ENCODE measurements around the gene AQP12A. TPM values are rescaled to one million over a fixed set of nuclear protein-coding genes. Genes with fewer than 3 reads are reported as not detected.
"Not testable (repeated sequence)": the region's sequence is repeated elsewhere in the genome, so short reads cannot be mapped to it uniquely, and the experiment has no call there.

The AQP12A gene
- total and polyA plus RNA-seq, 11 donors: not detected

- 82 to 91% (median 88%) methylated on average over 6 to 14 of the region's 14 CpGs for WGBS, 4 donors
- intact Hi-C loops (cut with DNase I): no loop called here
- Histone ChIP-seq H3K9me3 (no peaks in the 10 kb centered on the region), H3K27ac (no peak overlapping the region), H3K4me3 (no peak overlapping the region), H3K4me1 (no peaks in the 10 kb centered on the region), H3K36me3 (no peaks in the 10 kb centered on the region), H3K27me3 (no peaks in the 10 kb centered on the region)
- DNase-seq: no peak
- ATAC-seq: no peak
- no peak for TF ChIP-seq POLR2A (IDR thresholded peaks at IDR 0.05)
- TF ChIP-seq, protein P1, sequence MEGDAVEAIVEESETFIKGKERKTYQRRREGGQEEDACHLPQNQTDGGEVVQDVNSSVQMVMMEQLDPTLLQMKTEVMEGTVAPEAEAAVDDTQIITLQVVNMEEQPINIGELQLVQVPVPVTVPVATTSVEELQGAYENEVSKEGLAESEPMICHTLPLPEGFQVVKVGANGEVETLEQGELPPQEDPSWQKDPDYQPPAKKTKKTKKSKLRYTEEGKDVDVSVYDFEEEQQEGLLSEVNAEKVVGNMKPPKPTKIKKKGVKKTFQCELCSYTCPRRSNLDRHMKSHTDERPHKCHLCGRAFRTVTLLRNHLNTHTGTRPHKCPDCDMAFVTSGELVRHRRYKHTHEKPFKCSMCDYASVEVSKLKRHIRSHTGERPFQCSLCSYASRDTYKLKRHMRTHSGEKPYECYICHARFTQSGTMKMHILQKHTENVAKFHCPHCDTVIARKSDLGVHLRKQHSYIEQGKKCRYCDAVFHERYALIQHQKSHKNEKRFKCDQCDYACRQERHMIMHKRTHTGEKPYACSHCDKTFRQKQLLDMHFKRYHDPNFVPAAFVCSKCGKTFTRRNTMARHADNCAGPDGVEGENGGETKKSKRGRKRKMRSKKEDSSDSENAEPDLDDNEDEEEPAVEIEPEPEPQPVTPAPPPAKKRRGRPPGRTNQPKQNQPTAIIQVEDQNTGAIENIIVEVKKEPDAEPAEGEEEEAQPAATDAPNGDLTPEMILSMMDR (IDR thresholded peaks at IDR 0.05): no peak
Measured at GRCh38 chr2:240687741-240688552, 3.7 kb upstream of the AQP12A start.

DNA sequence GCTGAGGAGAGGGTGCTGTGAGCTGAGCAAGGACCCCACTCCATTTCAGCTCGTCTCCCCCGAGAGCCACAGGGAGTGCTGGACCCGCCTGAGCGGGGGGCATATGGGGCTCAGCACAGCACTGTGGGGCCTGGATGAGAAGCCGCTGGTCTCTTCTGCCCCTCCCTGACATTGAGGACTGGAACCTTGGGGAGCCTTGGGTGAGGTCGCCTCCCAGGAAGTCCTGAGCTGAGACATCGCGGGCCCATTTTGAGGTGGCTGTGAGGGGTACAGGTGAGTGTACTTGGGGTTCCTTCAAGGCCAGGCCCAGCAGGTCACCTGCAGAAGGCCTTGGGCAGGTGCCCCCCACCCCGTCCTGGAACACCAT lies 3.1 kb upstream of the AQP12A start:
- WGBS, 4 donors: 86 to 92% (median 90%) methylated on average over 7 to 9 of the region's 9 CpGs
- no peaks in the 10 kb centered on the region for H3K36me3 ChIP-seq
- intact Hi-C loops (cut with DNase I): no loop called here
- TF ChIP-seq POLR2A (IDR thresholded peaks at IDR 0.05): no peak
- TF ChIP-seq, protein P1 (IDR thresholded peaks at IDR 0.05): no peak
- H3K9me3 ChIP-seq: no peaks in the 10 kb centered on the region
- DNase-seq (no peak), ATAC-seq (no peak)
- H3K4me1 ChIP-seq: no peaks in the 10 kb centered on the region
- no peaks in the 10 kb centered on the region for H3K27me3 ChIP-seq
- H3K27ac ChIP-seq: no peak overlapping the region
- no peak overlapping the region for H3K4me3 ChIP-seq

- 74 to 78% (median 76%) methylated on average over 4 to 11 of the region's 11 CpGs for WGBS, 4 donors
- Histone ChIP-seq H3K36me3 (no peaks in the 10 kb centered on the region), H3K27me3 (no peaks in the 10 kb centered on the region), H3K4me3 (no peak overlapping the region), H3K4me1 (no peaks in the 10 kb centered on the region), H3K27ac (no peak overlapping the region), H3K9me3 (no peaks in the 10 kb centered on the region)
- no peak for DNase-seq
- intact Hi-C loops (cut with DNase I): no loop called here
- no peak for TF ChIP-seq POLR2A (IDR thresholded peaks at IDR 0.05)
- TF ChIP-seq, protein P1 (IDR thresholded peaks at IDR 0.05): no peak
- ATAC-seq: no peak
Measured at GRCh38 chr2:240689975-240690374, 1.7 kb upstream of the AQP12A start.

DNA sequence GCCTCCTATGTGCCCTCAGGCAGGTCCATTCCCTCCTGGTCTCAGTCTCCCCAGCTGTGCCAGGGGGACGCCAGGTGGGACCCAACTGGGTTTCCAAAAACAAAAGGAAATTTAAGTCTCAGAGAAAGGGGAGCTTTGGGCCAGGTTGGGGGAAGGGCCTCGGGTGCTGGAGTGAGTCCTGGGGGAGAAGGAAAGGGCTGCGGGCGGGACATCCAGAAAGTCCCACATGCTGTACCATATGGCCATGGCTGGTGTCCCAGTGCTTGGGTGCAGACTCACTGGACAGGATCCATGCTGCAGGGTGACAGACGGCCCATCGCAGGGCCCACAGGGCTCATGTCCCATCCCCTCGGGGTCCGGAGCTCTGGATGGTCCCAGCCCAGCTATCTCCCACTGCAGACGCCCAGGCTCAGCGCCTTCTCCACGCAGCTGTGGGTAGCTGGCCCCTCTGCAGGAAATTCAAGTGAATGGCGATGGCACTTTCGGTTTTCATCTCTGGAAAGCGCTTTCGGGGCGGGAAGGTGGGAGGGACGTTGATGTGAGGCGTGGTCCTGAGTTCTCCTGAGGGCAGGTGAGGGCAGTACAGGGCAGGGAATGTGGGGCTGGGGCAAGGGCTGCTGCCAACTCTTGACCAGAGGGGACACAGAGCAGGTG lies 1.1 kb upstream of the AQP12A start:
- intact Hi-C loops (cut with DNase I); H3K36me3 ChIP-seq; DNase-seq; H3K27me3 ChIP-seq; ATAC-seq; H3K9me3 ChIP-seq; H3K4me3 ChIP-seq; H3K4me1 ChIP-seq; H3K27ac ChIP-seq: not testable (repeated sequence)
- WGBS, 4 donors: 62 to 80% (median 71%) methylated on average over 4 to 8 of the region's 18 CpGs

DNA sequence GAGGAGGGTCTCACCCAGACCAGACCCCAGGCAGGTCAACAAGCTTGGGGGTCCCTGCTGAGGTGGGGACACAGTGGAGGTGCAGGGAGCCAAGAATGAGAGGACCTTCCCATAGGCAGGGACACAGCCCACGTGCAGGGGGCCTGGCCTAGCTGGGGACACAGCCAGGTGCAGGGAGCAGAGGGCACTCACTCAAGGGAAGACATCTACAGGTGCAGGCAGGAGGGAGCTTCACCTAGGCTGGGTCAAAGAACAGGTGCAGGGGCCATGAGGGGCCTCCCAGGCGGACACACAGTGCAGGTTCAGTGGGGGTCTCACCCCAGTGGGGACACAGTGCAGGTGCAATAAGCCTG lies 615 bp upstream of the AQP12A start:
- H3K4me1 ChIP-seq; H3K36me3 ChIP-seq; DNase-seq; H3K27ac ChIP-seq; H3K9me3 ChIP-seq; H3K4me3 ChIP-seq; intact Hi-C loops (cut with DNase I); ATAC-seq; H3K27me3 ChIP-seq: not testable (repeated sequence)
- WGBS, 4 donors: 64 to 65% methylated on average over 1 of the region's 2 CpGs; no CpG with 5 or more reads in 2 of the 4 donors

DNA sequence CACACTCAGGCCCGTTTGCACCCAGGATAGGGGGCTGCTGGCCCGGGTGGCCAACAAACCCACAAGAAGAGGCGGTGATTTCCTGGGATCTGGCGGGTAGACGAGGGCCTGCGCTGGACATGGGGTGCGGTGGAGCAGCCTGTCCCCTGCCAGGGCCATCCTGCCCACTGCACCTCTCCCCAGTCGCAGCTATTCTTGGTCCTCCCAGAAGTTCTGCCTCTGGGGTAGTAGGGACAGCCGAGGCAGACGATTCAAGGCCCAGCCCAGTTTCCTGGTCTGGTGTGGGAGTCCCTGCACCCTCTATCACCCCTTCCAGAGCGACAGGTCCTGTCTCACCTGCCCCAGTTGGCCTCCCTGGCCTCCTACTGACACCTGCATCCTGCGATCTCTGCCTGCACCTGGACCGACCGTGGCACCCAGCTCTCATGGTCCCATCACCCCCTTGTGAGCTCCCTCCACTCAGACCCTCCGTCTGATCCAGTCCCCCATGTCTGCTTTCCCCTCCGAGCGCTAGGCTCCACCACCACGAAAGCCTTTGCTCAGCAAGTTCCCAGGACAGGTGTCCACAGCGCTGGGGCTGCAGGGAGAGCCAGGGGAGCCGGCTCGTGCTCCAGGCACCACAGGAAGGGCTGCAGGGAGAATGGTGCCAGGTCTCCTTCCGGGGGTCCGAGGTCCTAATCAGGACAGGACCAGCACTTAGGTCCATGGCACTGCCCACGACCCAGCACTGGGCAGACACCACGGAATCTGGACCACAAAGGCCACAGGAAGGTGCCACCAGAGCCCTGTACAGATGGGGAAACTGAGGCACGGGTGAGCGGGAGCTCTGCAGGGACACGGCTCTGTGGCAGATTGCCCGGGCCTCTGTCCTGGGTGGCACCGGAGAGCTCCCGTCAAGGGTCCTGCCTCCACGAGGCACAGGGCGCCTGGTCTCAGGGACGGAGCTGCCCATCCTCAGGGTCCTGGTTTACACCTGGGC lies 1.2 kb downstream of the AQP12A start:
- H3K27ac ChIP-seq; intact Hi-C loops (cut with DNase I); H3K9me3 ChIP-seq; H3K4me3 ChIP-seq; H3K36me3 ChIP-seq; H3K4me1 ChIP-seq; ATAC-seq; H3K27me3 ChIP-seq: not testable (repeated sequence)
- DNase-seq: peak in 1 of 5 donors; percentile 15
- 73 to 93% (median 85%) methylated on average over 10 to 16 of the region's 34 CpGs; no CpG with 5 or more reads in 1 of the 4 donors for WGBS, 4 donors

GRCh38 chr2:240694304-240694703 lies 2.6 kb downstream of the AQP12A start:
- ATAC-seq; H3K27me3 ChIP-seq; intact Hi-C loops (cut with DNase I); H3K9me3 ChIP-seq; H3K27ac ChIP-seq; H3K4me1 ChIP-seq; H3K36me3 ChIP-seq; H3K4me3 ChIP-seq: not testable (repeated sequence)
- WGBS, 4 donors: 93% methylated on average over 2 of the region's 12 CpGs; no CpG with 5 or more reads in 3 of the 4 donors
- peak in 1 of 5 donors; percentile 8 for DNase-seq

Measured in heart left ventricle (tissue), 16 donors.